SH-SY5Y (cell line): ENCODE results near the gene MST1R.

Source experiments
- GATA2 ChIP-seq: IDR thresholded peaks from 2 replicates; pipeline ENCODE4 v1.6.1; 2011; ENCODE audit warnings: mild to moderate bottlenecking, low read depth, low read length
- GATA3 ChIP-seq: IDR thresholded peaks from 2 replicates; pipeline ENCODE4 v1.6.1; 2011; ENCODE audit warnings: low read depth, mild to moderate bottlenecking, low read length, moderate library complexity

DNA sequence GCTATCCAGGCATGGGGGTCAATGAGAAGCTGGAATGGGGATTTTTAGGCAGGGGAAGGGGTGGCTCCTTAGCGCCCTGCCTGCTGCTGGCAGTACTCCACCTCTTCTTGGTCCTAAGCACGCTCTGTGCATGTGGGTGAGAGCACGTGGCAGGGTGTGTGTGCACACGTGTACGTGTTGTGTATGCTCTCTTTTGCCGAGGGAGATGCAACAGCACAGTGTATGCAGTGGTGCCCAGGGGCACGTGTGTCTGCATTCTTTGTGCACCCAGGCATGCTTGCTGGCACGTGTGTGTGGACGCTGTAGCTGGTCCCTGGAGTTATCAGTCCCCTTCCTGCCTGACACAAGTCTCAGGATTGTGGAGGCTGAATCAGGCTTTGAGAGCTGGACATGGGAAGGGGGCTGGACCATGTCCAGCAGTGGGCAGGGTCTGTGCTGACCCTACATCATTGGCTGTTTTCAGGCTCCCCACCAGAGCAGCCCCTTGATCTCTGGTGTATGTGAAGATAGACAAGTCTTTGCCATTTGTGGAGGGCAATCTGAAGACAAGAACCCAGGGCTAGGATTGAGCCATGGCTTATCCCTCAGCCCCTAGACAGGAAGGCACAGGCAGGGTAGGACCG is 32.0 kb downstream of the MST1R start:
- TF ChIP-seq GATA3 = no peak
- TF ChIP-seq GATA2 = no peak
